ENCODE measurements around the gene ECE1.

Gene ECE1

DNA sequence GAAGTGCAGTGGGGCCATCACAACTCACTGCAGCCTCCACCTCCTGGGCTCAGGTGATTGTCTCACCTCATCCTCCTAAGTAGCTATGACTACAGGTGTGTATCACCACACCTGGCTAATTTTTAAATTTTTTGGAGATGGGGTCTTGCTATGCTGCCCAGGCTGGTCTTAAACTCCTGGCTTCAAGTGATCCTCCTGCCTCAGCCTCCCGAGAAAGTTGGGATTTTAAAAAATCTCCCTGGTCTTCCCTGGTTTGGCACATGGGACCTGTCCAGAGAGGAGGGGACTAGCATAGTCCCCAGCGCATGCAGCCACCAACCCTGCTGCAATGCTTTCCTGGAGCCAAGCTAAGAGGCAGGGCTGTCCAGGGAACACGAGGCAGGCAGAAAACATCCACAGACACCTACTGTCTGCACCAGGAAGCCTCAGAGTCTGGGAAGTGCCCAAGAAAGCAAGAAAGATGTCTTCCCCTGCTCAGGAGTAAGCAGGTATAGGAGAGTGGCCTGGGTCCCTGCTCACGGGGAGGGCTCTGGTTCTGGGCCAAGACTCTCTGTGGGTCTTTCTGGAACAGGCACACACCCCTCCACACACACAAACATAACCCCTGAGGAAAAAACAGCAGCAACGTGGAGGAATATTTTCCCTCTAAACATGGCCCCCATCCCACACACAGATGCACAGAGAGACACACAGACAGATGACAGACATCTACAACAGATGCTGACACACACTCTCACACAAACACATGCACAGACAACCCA lies 30.8 kb downstream of the ECE1 start:
- H3K36me3 ChIP-seq (ENCODE audit: insufficient read depth, insufficient read length, low read length) = peaks cover 48% of the 10 kb centered on the region
- no peaks in the 10 kb centered on the region for H3K9me3 ChIP-seq (ENCODE audit: insufficient read depth, low read length)
- TF ChIP-seq ZNF274 (IDR thresholded peaks at IDR 0.05; ENCODE audit: low read depth, low read length) = no peak
- TF ChIP-seq YY1 (IDR thresholded peaks at IDR 0.05; ENCODE audit: insufficient read depth, insufficient read length) = no peak
- no peak for TF ChIP-seq SUZ12 (IDR thresholded peaks at IDR 0.05; ENCODE audit: extremely low read depth, insufficient read depth, insufficient read length)
- DNase-seq (ENCODE audit: low read depth, low spot score) = no peak
- no peaks in the 10 kb centered on the region for H3K27me3 ChIP-seq (ENCODE audit: insufficient read depth, insufficient read length)
- peaks cover 19% of the 10 kb centered on the region for H3K4me1 ChIP-seq (ENCODE audit: insufficient read depth, insufficient read length)
- no peak overlapping the region for H3K9ac ChIP-seq (ENCODE audit: insufficient read length, low read depth)
- H3K4me3 ChIP-seq (ENCODE audit: insufficient read length, low read depth) = no peak overlapping the region

DNA sequence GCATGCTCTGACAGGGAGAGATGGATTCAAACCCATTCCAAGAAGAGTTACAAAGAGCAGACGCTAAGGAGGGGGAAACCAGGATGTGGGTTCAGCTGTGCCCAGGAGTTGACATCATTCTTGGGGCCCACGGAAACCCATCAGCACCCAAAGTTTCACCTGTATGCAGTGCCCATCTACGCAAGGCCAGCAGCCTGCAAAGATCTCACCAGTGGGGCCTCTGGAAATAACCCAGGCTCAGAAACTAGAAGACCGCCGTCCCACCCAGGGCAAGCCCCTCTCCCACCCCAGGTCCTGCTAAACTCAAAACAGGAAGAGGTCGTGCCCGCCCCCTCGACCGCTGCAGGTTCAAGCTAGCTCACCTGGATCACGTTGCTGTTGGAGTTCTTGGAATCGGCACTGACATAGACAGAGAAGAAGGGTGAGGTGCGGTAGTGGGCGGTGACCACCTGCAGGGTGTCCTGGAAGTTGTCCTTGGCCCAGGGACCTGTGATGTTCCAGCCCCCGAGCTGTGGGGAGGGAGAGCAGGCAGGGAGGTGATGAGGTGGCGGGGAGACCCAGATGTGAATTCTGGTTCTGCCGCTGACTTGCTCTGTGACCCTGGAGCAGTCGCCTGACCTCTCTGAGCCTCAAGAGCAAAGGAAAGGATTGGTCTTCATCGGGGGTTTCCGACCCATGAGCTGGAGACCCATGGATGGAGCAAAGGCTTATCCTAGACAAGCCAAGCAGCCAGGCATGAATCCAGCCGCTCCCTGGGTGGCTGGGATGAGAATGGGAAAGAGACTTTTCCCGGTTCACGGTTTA lies 31.7 kb downstream of the ECE1 start:
- H3K9me3 ChIP-seq (ENCODE audit: insufficient read depth, low read length) = no peaks in the 10 kb centered on the region
- H3K4me3 ChIP-seq (ENCODE audit: insufficient read length, low read depth) = no peak overlapping the region
- no peak for TF ChIP-seq YY1 (IDR thresholded peaks at IDR 0.05; ENCODE audit: insufficient read depth, insufficient read length)
- H3K27me3 ChIP-seq (ENCODE audit: insufficient read depth, insufficient read length) = no peaks in the 10 kb centered on the region
- peaks cover 17% of the 10 kb centered on the region for H3K4me1 ChIP-seq (ENCODE audit: insufficient read depth, insufficient read length)
- no peak for DNase-seq (ENCODE audit: low read depth, low spot score)
- H3K9ac ChIP-seq (ENCODE audit: insufficient read length, low read depth) = no peak overlapping the region
- peaks cover 54% of the 10 kb centered on the region for H3K36me3 ChIP-seq (ENCODE audit: insufficient read depth, insufficient read length, low read length)

GRCh38 chr1:21257431-21258135 lies 32.7 kb downstream of the ECE1 start:
- H3K9ac ChIP-seq (ENCODE audit: insufficient read length, low read depth) = no peak overlapping the region
- peaks cover 55% of the 10 kb centered on the region for H3K36me3 ChIP-seq (ENCODE audit: insufficient read depth, insufficient read length, low read length)
- H3K9me3 ChIP-seq (ENCODE audit: insufficient read depth, low read length) = no peaks in the 10 kb centered on the region
- DNase-seq (ENCODE audit: low read depth, low spot score) = no peak
- H3K4me1 ChIP-seq (ENCODE audit: insufficient read depth, insufficient read length) = peaks cover 14% of the 10 kb centered on the region
- no peak overlapping the region for H3K4me3 ChIP-seq (ENCODE audit: insufficient read length, low read depth)
- no peaks in the 10 kb centered on the region for H3K27me3 ChIP-seq (ENCODE audit: insufficient read depth, insufficient read length)
- TF ChIP-seq ZNF274 (IDR thresholded peaks at IDR 0.05; ENCODE audit: low read depth, low read length) (no peak), SUZ12 (IDR thresholded peaks at IDR 0.05; ENCODE audit: extremely low read depth, insufficient read depth, insufficient read length) (no peak), YY1 (IDR thresholded peaks at IDR 0.05; ENCODE audit: insufficient read depth, insufficient read length) (no peak)

DNA sequence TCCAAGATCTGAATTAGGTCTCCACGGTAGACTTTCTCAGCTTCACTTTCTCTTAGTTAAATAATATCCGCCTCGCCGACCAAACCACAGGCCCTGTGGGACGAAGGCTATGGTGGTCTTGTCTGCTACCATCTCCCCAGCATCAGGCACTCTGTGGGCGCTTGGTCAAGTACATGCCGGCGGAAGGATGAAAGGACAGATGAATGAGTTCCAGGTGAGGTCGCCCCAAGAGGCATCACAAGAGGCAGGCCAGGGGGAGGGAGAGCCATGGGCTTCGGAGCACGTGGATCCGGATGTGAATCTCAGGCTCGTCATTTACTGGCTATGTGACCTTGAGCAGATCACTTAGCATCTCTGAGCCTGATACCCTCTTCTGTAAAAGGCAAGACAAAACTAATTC lies 33.5 kb downstream of the ECE1 start:
- Histone ChIP-seq H3K4me3 (ENCODE audit: insufficient read length, low read depth) (no peak overlapping the region), H3K9me3 (ENCODE audit: insufficient read depth, low read length) (no peaks in the 10 kb centered on the region), H3K4me1 (ENCODE audit: insufficient read depth, insufficient read length) (peaks cover 9% of the 10 kb centered on the region), H3K36me3 (ENCODE audit: insufficient read depth, insufficient read length, low read length) (peaks cover 59% of the 10 kb centered on the region), H3K27me3 (ENCODE audit: insufficient read depth, insufficient read length) (no peaks in the 10 kb centered on the region), H3K9ac (ENCODE audit: insufficient read length, low read depth) (no peak overlapping the region)
- TF ChIP-seq SUZ12 (IDR thresholded peaks at IDR 0.05; ENCODE audit: extremely low read depth, insufficient read depth, insufficient read length) (no peak), ZNF274 (IDR thresholded peaks at IDR 0.05; ENCODE audit: low read depth, low read length) (no peak), YY1 (IDR thresholded peaks at IDR 0.05; ENCODE audit: insufficient read depth, insufficient read length) (no peak)
- DNase-seq (ENCODE audit: low read depth, low spot score) = no peak

GRCh38 chr1:21255943-21256320 lies 34.3 kb downstream of the ECE1 start:
- Histone ChIP-seq H3K4me1 (ENCODE audit: insufficient read depth, insufficient read length) (peaks cover 9% of the 10 kb centered on the region), H3K36me3 (ENCODE audit: insufficient read depth, insufficient read length, low read length) (peaks cover 64% of the 10 kb centered on the region), H3K4me3 (ENCODE audit: insufficient read length, low read depth) (no peak overlapping the region), H3K27me3 (ENCODE audit: insufficient read depth, insufficient read length) (no peaks in the 10 kb centered on the region), H3K9ac (ENCODE audit: insufficient read length, low read depth) (no peak overlapping the region), H3K9me3 (ENCODE audit: insufficient read depth, low read length) (no peaks in the 10 kb centered on the region)
- no peak for TF ChIP-seq ZNF274 (IDR thresholded peaks at IDR 0.05; ENCODE audit: low read depth, low read length)
- no peak for TF ChIP-seq SUZ12 (IDR thresholded peaks at IDR 0.05; ENCODE audit: extremely low read depth, insufficient read depth, insufficient read length)
- no peak for TF ChIP-seq YY1 (IDR thresholded peaks at IDR 0.05; ENCODE audit: insufficient read depth, insufficient read length)
- no peak for DNase-seq (ENCODE audit: low read depth, low spot score)

DNA sequence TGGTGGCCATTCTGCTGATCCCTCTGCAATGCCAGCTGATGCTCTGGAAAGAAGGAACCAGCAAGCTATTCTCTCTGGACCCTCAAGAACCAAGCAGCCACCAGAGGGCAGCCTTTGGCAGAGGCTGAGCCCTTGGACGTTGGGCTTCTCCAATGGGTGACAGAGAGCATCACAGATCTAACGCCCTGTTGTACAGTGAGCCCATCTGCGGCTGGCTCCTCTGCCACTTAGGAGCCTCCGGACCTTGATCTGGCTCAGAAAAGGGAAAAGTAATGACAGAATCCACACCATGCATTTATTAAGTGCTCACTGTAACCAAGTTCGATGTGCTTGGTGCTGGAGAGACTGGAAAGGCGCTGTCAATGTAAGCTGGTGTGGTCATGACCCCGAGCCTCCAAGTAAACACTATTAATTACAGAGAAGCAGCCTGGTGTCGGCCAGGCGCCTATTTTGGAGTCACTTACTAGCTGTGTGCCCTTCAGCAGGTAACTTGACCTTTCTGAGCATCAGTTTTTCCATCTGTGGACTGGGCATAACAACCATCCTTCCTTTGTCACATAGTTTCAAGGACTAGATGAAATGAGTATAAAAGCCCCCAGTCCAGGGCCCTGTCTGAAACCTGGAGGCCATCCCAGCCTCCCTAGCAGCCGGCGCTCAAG lies 34.9 kb downstream of the ECE1 start:
- no peaks in the 10 kb centered on the region for H3K9me3 ChIP-seq (ENCODE audit: insufficient read depth, low read length)
- peaks cover 60% of the 10 kb centered on the region for H3K36me3 ChIP-seq (ENCODE audit: insufficient read depth, insufficient read length, low read length)
- TF ChIP-seq YY1 (IDR thresholded peaks at IDR 0.05; ENCODE audit: insufficient read depth, insufficient read length) (no peak), SUZ12 (IDR thresholded peaks at IDR 0.05; ENCODE audit: extremely low read depth, insufficient read depth, insufficient read length) (no peak), ZNF274 (IDR thresholded peaks at IDR 0.05; ENCODE audit: low read depth, low read length) (no peak)
- H3K27me3 ChIP-seq (ENCODE audit: insufficient read depth, insufficient read length) = no peaks in the 10 kb centered on the region
- no peak overlapping the region for H3K4me3 ChIP-seq (ENCODE audit: insufficient read length, low read depth)
- no peak overlapping the region for H3K9ac ChIP-seq (ENCODE audit: insufficient read length, low read depth)
- H3K4me1 ChIP-seq (ENCODE audit: insufficient read depth, insufficient read length) = peaks cover 6% of the 10 kb centered on the region
- peak; percentile 61 for DNase-seq (ENCODE audit: low read depth, low spot score)

All from NT2/D1 (cell line).